Keratinocyte (primary cell): ENCODE measurements around the gene POMT2. TPM values are rescaled to one million over a fixed set of nuclear protein-coding genes. Genes with fewer than 3 reads are reported as not detected.

Experiments used
- DNase-seq: peaks from one replicate; pipeline ENCODE4 v3.0.0-alpha.2; 2011; ENCODE audit warnings: low read depth, missing footprints, low spot score
- FAIRE-seq: peaks from 2 replicates; lab custom pipeline; 2011; peaks lifted over from hg19 to GRCh38; lab: Jason Lieb, UNC
- H2AFZ ChIP-seq: 2 replicates; pipeline ENCODE4 v1.6.0; 2012; ENCODE audit warnings: low read length, control low read depth, inconsistent platforms; ENCODE audit not compliant: control insufficient read depth
- H3K27ac ChIP-seq: 2 replicates; pipeline ENCODE4 v1.5.1; 2011; ENCODE audit warnings: low read length; ENCODE audit not compliant: control insufficient read depth, insufficient read depth
- H3K27me3 ChIP-seq: 3 replicates; pipeline ENCODE4 v1.6.0; 2011; ENCODE audit warnings: low read length; ENCODE audit not compliant: control insufficient read depth, insufficient read depth; ENCODE audit errors: extremely low read depth
- H3K36me3 ChIP-seq, 2 experiments: 2 replicates in 1 of 2; 3 replicates in 1 of 2; pipeline ENCODE4 v1.5.1; 2011; ENCODE audit warnings: low read length in 2 of 2, mild to moderate bottlenecking in 1 of 2; ENCODE audit not compliant: control insufficient read depth in 2 of 2, insufficient read depth in 2 of 2; ENCODE audit errors: extremely low read depth in 1 of 2
- H3K4me1 ChIP-seq: 3 replicates; pipeline ENCODE4 v1.5.1; 2011; ENCODE audit warnings: low read length; ENCODE audit not compliant: control insufficient read depth, insufficient read depth; ENCODE audit errors: extremely low read depth
- H3K4me2 ChIP-seq: 3 replicates; pipeline ENCODE4 v1.6.0; 2011; ENCODE audit warnings: low read depth, low read length; ENCODE audit not compliant: control insufficient read depth, insufficient read depth; ENCODE audit errors: extremely low read depth
- H3K4me3 ChIP-seq, 3 experiments: fragments of 200-600 bp in 1 of 3; sonication (generic) in 1 of 3; 2 replicates in 2 of 3; 3 replicates in 1 of 3; pipeline ENCODE4 v1.5.1; 2011 to 2016; ENCODE audit warnings: low read length in 3 of 3, mild to moderate bottlenecking in 3 of 3, control low read depth in 2 of 3, inconsistent platforms in 1 of 3, low read depth in 1 of 3, mixed read lengths in 1 of 3, mixed run types in 1 of 3, moderate library complexity in 1 of 3; ENCODE audit not compliant: control insufficient read depth in 2 of 3, insufficient read depth in 2 of 3; ENCODE audit errors: extremely low read depth in 1 of 3
- H3K79me2 ChIP-seq: 2 replicates; pipeline ENCODE4 v1.6.0; 2012; ENCODE audit warnings: low read length; ENCODE audit not compliant: control insufficient read depth, insufficient read depth
- H3K9ac ChIP-seq: 3 replicates; pipeline ENCODE4 v1.6.0; 2011; ENCODE audit warnings: low read length; ENCODE audit not compliant: control insufficient read depth, insufficient read depth; ENCODE audit errors: extremely low read depth
- H3K9me1 ChIP-seq: 3 replicates; pipeline ENCODE4 v1.6.0; 2011; ENCODE audit warnings: low read length; ENCODE audit not compliant: control insufficient read depth, insufficient read depth; ENCODE audit errors: extremely low read depth
- H3K9me3 ChIP-seq: 2 replicates; pipeline ENCODE4 v1.5.1; 2012; ENCODE audit warnings: low read depth, low read length; ENCODE audit not compliant: control insufficient read depth
- H4K20me1 ChIP-seq: 3 replicates; pipeline ENCODE4 v1.6.0; 2011; ENCODE audit warnings: low read length; ENCODE audit not compliant: control insufficient read depth, insufficient read depth; ENCODE audit errors: extremely low read depth
- EZH2 ChIP-seq: IDR thresholded peaks from one replicate; pipeline ENCODE4 v1.6.1; 2012; ENCODE audit warnings: inconsistent platforms, mild to moderate bottlenecking, low read length, moderate library complexity
- dilution Hi-C: fragments of 300-500 bp; cut with MboI; formaldehyde crosslinking; loops from one replicate; pipeline ENCODE4 v1.7.0; 2020; ENCODE audit warnings: low sequenced_read_pairs; ENCODE audit not compliant: extremely low pct_ligation_motif_present
- polyA plus RNA-seq, 5 experiments: library from polyadenylated mRNA; depleted of rRNA in 3 of 5; stranded (reverse) in 3 of 5; stranded (forward) in 1 of 5; unstranded in 1 of 5; fragments of >200 nt; gene quantifications; 1 replicate in 1 of 5; 2 replicates in 3 of 5; 3 replicates in 1 of 5; pipeline versions ENCODE4 v1.2.1 to v1.2.3, GENCODE V29; 2011 to 2012; ENCODE audit warnings: missing spikeins in 2 of 5, low read depth in 1 of 5, low replicate concordance in 1 of 5
- TF ChIP-seq, protein P1 (sequence below), 3 experiments: IDR thresholded peaks in 1 of 3; conservative IDR thresholded peaks in 1 of 3; optimal IDR thresholded peaks in 1 of 3; 2 replicates in 2 of 3; 3 replicates in 1 of 3; pipeline versions ENCODE3 to v1.5.1; 2011; ENCODE audit warnings: low read length in 3 of 3, mild to moderate bottlenecking in 3 of 3, moderate library complexity in 2 of 3, control low read depth in 1 of 3, inconsistent platforms in 1 of 3; ENCODE audit not compliant: insufficient read depth in 2 of 3; ENCODE audit errors: extremely low read depth in 1 of 3

POMT2 gene
- polyA plus RNA-seq, 1 donor (not counting 4 experiments of a cell fraction or from before 2014, with no cell fraction given): 21.1 TPM

DNA sequence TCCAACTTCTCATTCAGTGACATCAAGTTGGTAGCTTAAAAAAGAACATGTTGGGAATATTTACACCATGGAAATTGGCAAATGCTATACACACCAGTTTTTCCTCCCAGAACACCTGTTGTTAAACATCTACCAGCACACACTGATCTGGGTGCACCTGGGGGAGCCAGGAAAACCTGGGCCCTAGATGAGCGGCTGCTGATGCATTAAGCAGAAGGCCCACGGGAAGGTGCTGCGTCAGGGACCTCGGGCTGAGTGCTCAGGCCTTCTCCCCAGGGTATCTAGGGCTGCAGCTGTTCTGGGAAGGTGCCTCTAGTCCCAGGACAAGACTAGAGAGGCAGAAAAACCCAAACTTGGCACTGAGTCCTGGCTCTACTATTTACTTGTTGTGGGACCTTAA is 46.9 kb downstream of the POMT2 start:
- Histone ChIP-seq H3K27ac (no peak overlapping the region), H3K27me3 (peaks cover 30% of the 10 kb centered on the region), H3K4me1 (peaks cover 8% of the 10 kb centered on the region), H3K9me1 (no peaks in the 10 kb centered on the region), H4K20me1 (no peaks in the 10 kb centered on the region), H2AFZ (no peak overlapping the region), H3K4me2 (no peak overlapping the region), H3K36me3 (peaks cover 0 to 4% of the 10 kb centered on the region in 2 experiments), H3K9me3 (no peaks in the 10 kb centered on the region), H3K79me2 (no peaks in the 10 kb centered on the region), H3K4me3 (no peak overlapping the region), H3K9ac (no peak overlapping the region)
- DNase-seq: no peak
- dilution Hi-C loops: no loop called here
- no peak for FAIRE-seq
- TF ChIP-seq EZH2: no peak
- TF ChIP-seq, protein P1, sequence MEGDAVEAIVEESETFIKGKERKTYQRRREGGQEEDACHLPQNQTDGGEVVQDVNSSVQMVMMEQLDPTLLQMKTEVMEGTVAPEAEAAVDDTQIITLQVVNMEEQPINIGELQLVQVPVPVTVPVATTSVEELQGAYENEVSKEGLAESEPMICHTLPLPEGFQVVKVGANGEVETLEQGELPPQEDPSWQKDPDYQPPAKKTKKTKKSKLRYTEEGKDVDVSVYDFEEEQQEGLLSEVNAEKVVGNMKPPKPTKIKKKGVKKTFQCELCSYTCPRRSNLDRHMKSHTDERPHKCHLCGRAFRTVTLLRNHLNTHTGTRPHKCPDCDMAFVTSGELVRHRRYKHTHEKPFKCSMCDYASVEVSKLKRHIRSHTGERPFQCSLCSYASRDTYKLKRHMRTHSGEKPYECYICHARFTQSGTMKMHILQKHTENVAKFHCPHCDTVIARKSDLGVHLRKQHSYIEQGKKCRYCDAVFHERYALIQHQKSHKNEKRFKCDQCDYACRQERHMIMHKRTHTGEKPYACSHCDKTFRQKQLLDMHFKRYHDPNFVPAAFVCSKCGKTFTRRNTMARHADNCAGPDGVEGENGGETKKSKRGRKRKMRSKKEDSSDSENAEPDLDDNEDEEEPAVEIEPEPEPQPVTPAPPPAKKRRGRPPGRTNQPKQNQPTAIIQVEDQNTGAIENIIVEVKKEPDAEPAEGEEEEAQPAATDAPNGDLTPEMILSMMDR (optimal IDR thresholded peaks at IDR 0.05 in 1 of 3, IDR thresholded peaks at IDR 0.05 in 1 of 3, conservative IDR thresholded peaks at IDR 0.05 in 1 of 3; ENCODE audit: extremely low read depth in 1 of 3, insufficient read depth in 2 of 3, low read length in 3 of 3): no peak

DNA sequence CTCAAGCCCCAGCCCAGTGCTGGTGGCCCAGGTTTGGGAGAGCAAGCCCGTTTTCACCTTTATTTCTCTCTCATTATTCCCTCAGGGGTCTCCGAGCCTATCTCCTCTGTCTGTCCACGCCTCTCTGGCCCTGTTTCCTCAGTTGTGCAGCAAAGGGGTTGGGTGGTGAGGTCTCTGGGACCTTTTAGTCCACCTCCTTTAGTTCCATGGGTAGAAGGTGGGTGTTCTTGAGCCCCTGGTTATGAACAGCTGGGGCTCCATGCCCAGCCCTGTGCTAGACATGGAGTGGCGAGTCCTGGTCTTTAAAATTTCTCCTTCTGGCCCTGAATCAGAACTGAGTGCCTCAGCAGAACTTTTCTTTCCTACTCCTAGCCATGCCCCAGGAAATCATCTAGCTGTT is 48.4 kb downstream of the POMT2 start:
- H3K4me3 ChIP-seq: no peak overlapping the region
- no peak for FAIRE-seq
- H3K36me3 ChIP-seq: peaks cover 0 to 2% of the 10 kb centered on the region in 2 experiments
- dilution Hi-C loops: no loop called here
- H2AFZ ChIP-seq: no peak overlapping the region
- no peak overlapping the region for H3K9ac ChIP-seq
- H3K79me2 ChIP-seq: no peaks in the 10 kb centered on the region
- H3K4me2 ChIP-seq: no peak overlapping the region
- no peaks in the 10 kb centered on the region for H3K9me3 ChIP-seq
- no peak for DNase-seq
- H3K4me1 ChIP-seq: peaks cover 8% of the 10 kb centered on the region
- peaks cover 37% of the 10 kb centered on the region for H3K27me3 ChIP-seq
- no peak overlapping the region for H3K27ac ChIP-seq
- H3K9me1 ChIP-seq: no peaks in the 10 kb centered on the region
- H4K20me1 ChIP-seq: peaks cover 2% of the 10 kb centered on the region
- no peak for TF ChIP-seq EZH2
- TF ChIP-seq, protein P1 (optimal IDR thresholded peaks at IDR 0.05 in 1 of 3, IDR thresholded peaks at IDR 0.05 in 1 of 3, conservative IDR thresholded peaks at IDR 0.05 in 1 of 3; ENCODE audit: extremely low read depth in 1 of 3, insufficient read depth in 2 of 3, low read length in 3 of 3): no peak
